H9 (cell line): ENCODE results near the gene FOXN1. TPM values are rescaled to one million over a fixed set of nuclear protein-coding genes. Genes with fewer than 3 reads are reported as not detected.

Experiments used
- DNase-seq: peaks from one replicate; pipeline ENCODE4 v3.0.0-alpha.2; 2017
- H2AFZ ChIP-seq: one replicate; pipeline ENCODE4 v1.6.1; 2013; ENCODE audit warnings: mild to moderate bottlenecking, low read length, control low read depth, moderate library complexity
- H2AK5ac ChIP-seq: 2 replicates; pipeline ENCODE4 v1.6.1; 2013; ENCODE audit warnings: low read length, control low read depth, mixed read lengths; ENCODE audit not compliant: insufficient read length
- H2BK120ac ChIP-seq: one replicate; pipeline ENCODE4 v1.6.1; 2013; ENCODE audit warnings: low read depth, mild to moderate bottlenecking, low read length, control low read depth, inconsistent platforms; ENCODE audit not compliant: poor library complexity, severe bottlenecking
- H2BK12ac ChIP-seq: 2 replicates; pipeline ENCODE4 v1.6.1; 2013; ENCODE audit warnings: low read length, control low read depth, mixed read lengths, low read depth; ENCODE audit not compliant: insufficient read length
- H2BK15ac ChIP-seq: 2 replicates; pipeline ENCODE4 v1.6.1; 2013; ENCODE audit warnings: low read depth, low read length, control low read depth
- H2BK20ac ChIP-seq: one replicate; pipeline ENCODE4 v1.6.1; 2013; ENCODE audit warnings: low read depth, mild to moderate bottlenecking, low read length, control low read depth, inconsistent platforms; ENCODE audit not compliant: poor library complexity, severe bottlenecking
- H2BK5ac ChIP-seq: 2 replicates; pipeline ENCODE4 v1.6.1; 2013; ENCODE audit warnings: low read length, control low read depth, mixed read lengths; ENCODE audit not compliant: insufficient read length
- H3K14ac ChIP-seq: 2 replicates; pipeline ENCODE4 v1.6.1; 2013; ENCODE audit warnings: low read length, control low read depth; ENCODE audit not compliant: insufficient read depth
- H3K18ac ChIP-seq: 2 replicates; pipeline ENCODE4 v1.6.1; 2013; ENCODE audit warnings: low read depth, mild to moderate bottlenecking, mixed read lengths, low read length, control low read depth; ENCODE audit not compliant: insufficient read length
- H3K23ac ChIP-seq: 2 replicates; pipeline ENCODE4 v1.6.1; 2013; ENCODE audit warnings: low read length, control low read depth, mixed read lengths, low read depth; ENCODE audit not compliant: insufficient read length
- H3K23me2 ChIP-seq: 2 replicates; pipeline ENCODE4 v1.6.1; 2013; ENCODE audit warnings: low read depth, mild to moderate bottlenecking, mixed read lengths, low read length, control low read depth; ENCODE audit not compliant: insufficient read length, poor library complexity, severe bottlenecking
- H3K27ac ChIP-seq: 2 replicates; pipeline ENCODE4 v1.5.1; 2013; ENCODE audit warnings: low read length, control low read depth, mixed read lengths, low read depth; ENCODE audit not compliant: insufficient read length
- H3K27me3 ChIP-seq: 2 replicates; pipeline ENCODE4 v1.6.1; 2013; ENCODE audit warnings: low read length, control low read depth, inconsistent platforms; ENCODE audit not compliant: insufficient read depth
- H3K4ac ChIP-seq: 2 replicates; pipeline ENCODE4 v1.6.1; 2013; ENCODE audit warnings: low read depth, mild to moderate bottlenecking, control low read depth, inconsistent platforms, low read length, moderate library complexity
- H3K4me1 ChIP-seq: 2 replicates; pipeline ENCODE4 v1.6.1; 2013; ENCODE audit warnings: low read length, control low read depth, inconsistent platforms; ENCODE audit not compliant: insufficient read depth
- H3K4me2 ChIP-seq: 2 replicates; pipeline ENCODE4 v1.6.1; 2013; ENCODE audit warnings: low read length, control low read depth, mixed read lengths; ENCODE audit not compliant: insufficient read length, insufficient read depth
- H3K56ac ChIP-seq: 2 replicates; pipeline ENCODE4 v1.6.1; 2013; ENCODE audit warnings: low read depth, mild to moderate bottlenecking, mixed read lengths, low read length, control low read depth; ENCODE audit not compliant: insufficient read length
- H3K79me1 ChIP-seq: 2 replicates; pipeline ENCODE4 v1.6.1; 2013; ENCODE audit warnings: low read depth, mild to moderate bottlenecking, moderate library complexity, low read length, control low read depth, inconsistent platforms; ENCODE audit not compliant: insufficient read depth, poor library complexity, severe bottlenecking
- H3K79me2 ChIP-seq: 2 replicates; pipeline ENCODE4 v1.6.1; 2013; ENCODE audit warnings: low read length, control low read depth, inconsistent platforms; ENCODE audit not compliant: insufficient read depth
- H3K9ac ChIP-seq: 2 replicates; pipeline ENCODE4 v1.6.1; 2013; ENCODE audit warnings: low read length, control low read depth, mixed read lengths; ENCODE audit not compliant: insufficient read length; ENCODE audit errors: extremely low read depth
- H3K9me3 ChIP-seq: one replicate; pipeline ENCODE4 v1.6.1; 2013; ENCODE audit warnings: low read depth, low read length, inconsistent platforms; ENCODE audit not compliant: control insufficient read depth
- H3T11ph ChIP-seq: one replicate; pipeline ENCODE4 v1.6.1; 2013; ENCODE audit warnings: mild to moderate bottlenecking, low read length, control low read depth, inconsistent platforms
- H4K20me1 ChIP-seq: one replicate; pipeline ENCODE4 v1.6.1; 2013; ENCODE audit not compliant: control insufficient read depth, insufficient read length, insufficient read depth
- H4K5ac ChIP-seq: 2 replicates; pipeline ENCODE4 v1.6.1; 2013; ENCODE audit warnings: low read depth, mild to moderate bottlenecking, mixed read lengths, low read length, control low read depth; ENCODE audit not compliant: insufficient read length
- H4K8ac ChIP-seq: replicated peaks from 2 replicates; pipeline ENCODE4 v1.6.1; 2013; ENCODE audit warnings: low read length, control low read depth, mixed read lengths, low read depth; ENCODE audit not compliant: insufficient read length
- H4K91ac ChIP-seq: 2 replicates; pipeline ENCODE4 v1.6.1; 2013; ENCODE audit warnings: low read depth, mild to moderate bottlenecking, moderate library complexity, mixed read lengths, low read length, control low read depth; ENCODE audit not compliant: insufficient read length
- H3K27ac Mint-ChIP-seq, 3 experiments: 2 replicates in 2 of 3; 3 replicates in 1 of 3; pipeline ENCODE4 v1.8.0; 2020 to 2021; ENCODE audit warnings: mixed read lengths in 3 of 3, mild to moderate bottlenecking in 1 of 3, moderate library complexity in 1 of 3
- H3K27me3 Mint-ChIP-seq: 2 replicates; pipeline ENCODE4 v1.8.0; 2021; ENCODE audit warnings: low read depth, mild to moderate bottlenecking, moderate library complexity, mixed read lengths
- H3K36me3 Mint-ChIP-seq, 3 experiments: 2 replicates in 2 of 3; 3 replicates in 1 of 3; pipeline ENCODE4 v1.8.0; 2020 to 2021; ENCODE audit warnings: low read depth in 3 of 3, mixed read lengths in 3 of 3; ENCODE audit not compliant: insufficient read depth in 1 of 3
- H3K4me1 Mint-ChIP-seq, 2 experiments: 2 replicates each; pipeline ENCODE4 v1.8.0; 2020; ENCODE audit warnings: mixed read lengths in 2 of 2
- H3K4me3 Mint-ChIP-seq, 2 experiments: 2 replicates in 1 of 2; 3 replicates in 1 of 2; pipeline ENCODE4 v1.8.0; 2020 to 2021; ENCODE audit warnings: mild to moderate bottlenecking in 2 of 2, mixed read lengths in 2 of 2, moderate library complexity in 1 of 2
- H3K9me3 Mint-ChIP-seq, 2 experiments: 2 replicates in 1 of 2; 3 replicates in 1 of 2; pipeline ENCODE4 v1.8.0; 2020; ENCODE audit warnings: mild to moderate bottlenecking in 2 of 2, mixed read lengths in 2 of 2, moderate library complexity in 1 of 2
- WGBS: extraction: QIAGEN DNeasy Blood & Tissue Kit; methylation state at CpG from one replicate; pipeline ENCODE4 v1.1.7; 2013; ENCODE audit warnings: missing lambda C conversion rate, low lambda C conversion rate, mixed read lengths; ENCODE audit not compliant: insufficient read length; ENCODE audit errors: extremely low coverage; 5-methylcytosine and 5-hydroxymethylcytosine counted together
- total RNA-seq: library from RNA; stranded (reverse); gene quantifications from 2 replicates; pipeline ENCODE4 v1.2.1, GENCODE V29; 2021
- TF ChIP-seq, protein P1 (sequence below): fragments of 200-600 bp; sonication (generic); conservative IDR thresholded peaks from 3 replicates; pipeline ENCODE4 v1.8.0; 2021; ENCODE audit warnings: antibody characterized with exemption, mild to moderate bottlenecking

The FOXN1 gene
- total RNA-seq, 1 experiment from 2014 or later, result not detected

DNA sequence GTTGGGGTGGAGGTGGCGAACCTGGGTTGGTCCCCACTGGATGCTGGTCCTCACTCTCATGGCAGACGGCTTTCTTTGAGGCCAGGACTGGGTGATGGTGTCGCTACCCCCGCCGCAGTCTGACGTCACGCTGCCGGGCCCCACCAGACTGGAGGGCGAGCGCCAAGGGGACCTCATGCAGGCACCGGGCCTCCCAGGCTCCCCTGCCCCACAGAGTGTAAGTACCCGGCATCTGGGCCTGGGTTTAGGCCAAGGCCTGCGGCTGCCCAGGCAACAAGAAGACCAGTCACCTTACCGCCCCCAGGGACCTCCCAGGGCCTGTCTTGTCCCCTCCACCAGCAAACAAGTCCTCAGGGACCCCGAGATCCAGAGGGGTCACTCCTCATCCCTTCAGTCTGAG, 17.7 kb downstream of the FOXN1 start:
- H3K79me2 ChIP-seq, result no peaks in the 10 kb centered on the region
- H3K4me1 ChIP-seq, result no peaks in the 10 kb centered on the region
- no peak overlapping the region for H4K5ac ChIP-seq
- no CpG with 5 or more reads among the region's 15 CpGs for WGBS
- H3K4ac ChIP-seq, result no peak overlapping the region
- no peak overlapping the region for H3K56ac ChIP-seq
- no peaks in the 10 kb centered on the region for H3K9me3 ChIP-seq
- no peaks in the 10 kb centered on the region for H3K23me2 ChIP-seq
- no peak for DNase-seq
- H3K36me3 Mint-ChIP-seq, result no peaks in the 10 kb centered on the region
- H3K23ac ChIP-seq, result no peak overlapping the region
- no peak overlapping the region for H3K18ac ChIP-seq
- H2BK15ac ChIP-seq, result no peak overlapping the region
- no peak overlapping the region for H3K4me3 Mint-ChIP-seq
- H3K27ac Mint-ChIP-seq, result peak overlapping the region in 1 of 3 experiments; percentile 35; a peak in 2 of 7 replicates
- TF ChIP-seq, protein P1, sequence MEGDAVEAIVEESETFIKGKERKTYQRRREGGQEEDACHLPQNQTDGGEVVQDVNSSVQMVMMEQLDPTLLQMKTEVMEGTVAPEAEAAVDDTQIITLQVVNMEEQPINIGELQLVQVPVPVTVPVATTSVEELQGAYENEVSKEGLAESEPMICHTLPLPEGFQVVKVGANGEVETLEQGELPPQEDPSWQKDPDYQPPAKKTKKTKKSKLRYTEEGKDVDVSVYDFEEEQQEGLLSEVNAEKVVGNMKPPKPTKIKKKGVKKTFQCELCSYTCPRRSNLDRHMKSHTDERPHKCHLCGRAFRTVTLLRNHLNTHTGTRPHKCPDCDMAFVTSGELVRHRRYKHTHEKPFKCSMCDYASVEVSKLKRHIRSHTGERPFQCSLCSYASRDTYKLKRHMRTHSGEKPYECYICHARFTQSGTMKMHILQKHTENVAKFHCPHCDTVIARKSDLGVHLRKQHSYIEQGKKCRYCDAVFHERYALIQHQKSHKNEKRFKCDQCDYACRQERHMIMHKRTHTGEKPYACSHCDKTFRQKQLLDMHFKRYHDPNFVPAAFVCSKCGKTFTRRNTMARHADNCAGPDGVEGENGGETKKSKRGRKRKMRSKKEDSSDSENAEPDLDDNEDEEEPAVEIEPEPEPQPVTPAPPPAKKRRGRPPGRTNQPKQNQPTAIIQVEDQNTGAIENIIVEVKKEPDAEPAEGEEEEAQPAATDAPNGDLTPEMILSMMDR, result no peak
- no peak overlapping the region for H3T11ph ChIP-seq
- no peak overlapping the region for H4K91ac ChIP-seq
- no peak overlapping the region for H3K27ac ChIP-seq
- no peaks in the 10 kb centered on the region for H3K27me3 ChIP-seq
- H2AFZ ChIP-seq, result no peak overlapping the region
- no peak overlapping the region for H2BK20ac ChIP-seq
- H4K20me1 ChIP-seq, result no peaks in the 10 kb centered on the region
- H3K4me1 Mint-ChIP-seq, result peaks cover 5 to 23% of the 10 kb centered on the region in 2 experiments
- H3K79me1 ChIP-seq, result no peaks in the 10 kb centered on the region
- H2BK12ac ChIP-seq, result no peak overlapping the region
- no peaks in the 10 kb centered on the region for H3K9me3 Mint-ChIP-seq
- no peak overlapping the region for H4K8ac ChIP-seq
- no peak overlapping the region; the same call in 1 of the 2 replicates for H3K14ac ChIP-seq
- H3K4me2 ChIP-seq, result no peak overlapping the region
- peaks cover 2% of the 10 kb centered on the region for H3K27me3 Mint-ChIP-seq
- H2BK120ac ChIP-seq, result no peak overlapping the region
- H2AK5ac ChIP-seq, result no peak overlapping the region
- H3K9ac ChIP-seq, result no peak overlapping the region
- no peak overlapping the region for H2BK5ac ChIP-seq
